ENCODE measurements around the gene ESPL1. TPM values are rescaled to one million over a fixed set of nuclear protein-coding genes. Genes with fewer than 3 reads are reported as not detected.
A peak's percentile ranks its signal among the peaks of the same experiment; 100 is the strongest.

Gene ESPL1
- total and polyA plus RNA-seq, 2 of the 13 experiments (the other 11 are each of a cell fraction or from before 2014, with no cell fraction given), result 5.8 to 11.5 TPM

DNA sequence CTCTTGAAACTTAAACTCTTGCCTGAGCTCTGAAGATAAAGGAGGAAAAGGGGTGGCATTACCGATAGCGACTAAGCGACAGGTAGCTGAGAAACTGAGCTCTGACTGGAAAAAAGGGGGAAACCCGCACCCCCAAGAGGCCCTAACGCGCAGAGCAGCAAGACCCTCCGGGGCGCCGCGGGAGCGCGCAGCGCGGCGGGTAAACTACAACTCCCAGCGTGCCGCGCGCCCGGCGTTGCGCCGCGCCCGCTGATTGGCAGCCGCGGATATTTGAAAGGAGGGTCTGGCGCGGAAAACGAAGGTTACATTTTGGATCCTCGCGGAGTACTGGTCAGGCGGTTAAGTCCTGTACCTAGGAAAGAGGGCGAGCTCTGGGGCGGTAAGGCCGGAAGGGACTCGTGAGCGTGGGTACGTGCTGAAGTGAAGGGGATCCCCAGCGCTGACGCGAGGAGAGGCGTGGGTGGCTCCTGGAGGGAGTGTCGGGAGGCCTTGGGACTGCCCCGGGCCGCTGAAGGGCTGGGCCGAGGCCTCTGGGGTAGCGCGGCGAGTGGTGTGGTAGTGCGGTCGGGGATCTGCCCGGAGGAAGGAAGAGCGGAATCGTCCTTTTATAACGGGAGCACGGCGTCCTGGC is at the start of gene ESPL1 (continued):
- no peak for TF ChIP-seq ZNF709 (CRISPR knock-in tag; IDR thresholded peaks at IDR 0.05)
- no peak for TF ChIP-seq SETDB1 (CRISPR knock-in tag; IDR thresholded peaks at IDR 0.05; ENCODE audit: borderline replicate concordance)
- TF ChIP-seq EED (CRISPR knock-in tag; IDR thresholded peaks at IDR 0.05), result no peak
- no peak for TF ChIP-seq BRCA1 (CRISPR knock-in tag; IDR thresholded peaks at IDR 0.05)
- TF ChIP-seq TIGD3 (CRISPR knock-in tag; IDR thresholded peaks at IDR 0.05; ENCODE audit: borderline replicate concordance), result peak; percentile 62; the same call in 1 of the 2 replicates
- no peak for TF ChIP-seq ZNF274 (CRISPR knock-in tag; IDR thresholded peaks at IDR 0.05)
- TF ChIP-seq NR0B2 (CRISPR knock-in tag; IDR thresholded peaks at IDR 0.05), result no peak; the same call in 1 of the 2 replicates
- no peak; the same call in 1 of the 2 replicates for TF ChIP-seq ZNF788 (CRISPR knock-in tag; IDR thresholded peaks at IDR 0.05; ENCODE audit: borderline replicate concordance)
- TF ChIP-seq NFKBIZ (CRISPR knock-in tag; IDR thresholded peaks at IDR 0.05), result no peak
- TF ChIP-seq, protein P1, sequence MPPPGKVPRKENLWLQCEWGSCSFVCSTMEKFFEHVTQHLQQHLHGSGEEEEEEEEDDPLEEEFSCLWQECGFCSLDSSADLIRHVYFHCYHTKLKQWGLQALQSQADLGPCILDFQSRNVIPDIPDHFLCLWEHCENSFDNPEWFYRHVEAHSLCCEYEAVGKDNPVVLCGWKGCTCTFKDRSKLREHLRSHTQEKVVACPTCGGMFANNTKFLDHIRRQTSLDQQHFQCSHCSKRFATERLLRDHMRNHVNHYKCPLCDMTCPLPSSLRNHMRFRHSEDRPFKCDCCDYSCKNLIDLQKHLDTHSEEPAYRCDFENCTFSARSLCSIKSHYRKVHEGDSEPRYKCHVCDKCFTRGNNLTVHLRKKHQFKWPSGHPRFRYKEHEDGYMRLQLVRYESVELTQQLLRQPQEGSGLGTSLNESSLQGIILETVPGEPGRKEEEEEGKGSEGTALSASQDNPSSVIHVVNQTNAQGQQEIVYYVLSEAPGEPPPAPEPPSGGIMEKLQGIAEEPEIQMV (CRISPR knock-in tag; IDR thresholded peaks at IDR 0.05; ENCODE audit: low read depth), result no peak
- TF ChIP-seq ZNF773 (CRISPR knock-in tag; IDR thresholded peaks at IDR 0.05; ENCODE audit: borderline replicate concordance), result no peak
- no peak for TF ChIP-seq NPAS2 (CRISPR knock-in tag; IDR thresholded peaks at IDR 0.05; ENCODE audit: borderline replicate concordance)
- no peak for TF ChIP-seq TRIM22 (IDR thresholded peaks at IDR 0.05)
- 0 out of 2 replicates have a peak, but pooled peaks have one; percentile 61 for TF ChIP-seq ZNF607 (CRISPR knock-in tag; IDR thresholded peaks at IDR 0.05; ENCODE audit: borderline replicate concordance)
- TF ChIP-seq, protein P2, sequence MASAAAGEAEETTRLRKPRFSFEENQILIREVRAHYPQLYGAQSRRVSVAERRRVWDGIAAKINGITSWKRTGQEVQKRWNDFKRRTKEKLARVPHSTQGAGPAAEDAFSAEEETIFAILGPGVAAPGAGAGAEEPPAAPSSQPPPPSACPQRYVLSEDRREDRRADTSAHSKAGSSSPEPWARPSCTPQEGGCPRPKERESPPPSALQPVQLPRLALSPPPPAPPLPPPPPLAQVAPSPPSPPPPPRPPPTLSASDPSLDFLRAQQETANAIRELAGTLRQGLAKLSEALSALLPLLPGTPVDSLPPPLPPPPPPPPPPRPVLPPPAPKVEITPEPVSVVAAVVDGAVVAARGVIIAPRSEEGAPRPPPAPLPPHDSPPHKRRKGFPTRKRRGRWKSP (CRISPR knock-in tag; IDR thresholded peaks at IDR 0.05), result peak; percentile 91
- TF ChIP-seq NRL (CRISPR knock-in tag; IDR thresholded peaks at IDR 0.05; ENCODE audit: borderline replicate concordance), result peak; percentile 39; the same call in 1 of the 2 replicates
- peak; percentile 43; the same call in 1 of the 2 replicates for TF ChIP-seq MZF1 (CRISPR knock-in tag; IDR thresholded peaks at IDR 0.05; ENCODE audit: borderline replicate concordance)
- no peak for TF ChIP-seq SMAD9 (CRISPR knock-in tag; IDR thresholded peaks at IDR 0.05)
- no peak for TF ChIP-seq SRSF4 (IDR thresholded peaks at IDR 0.05; ENCODE audit: low read depth, low read length, poor library complexity, severe bottlenecking)
- TF ChIP-seq, protein P3, sequence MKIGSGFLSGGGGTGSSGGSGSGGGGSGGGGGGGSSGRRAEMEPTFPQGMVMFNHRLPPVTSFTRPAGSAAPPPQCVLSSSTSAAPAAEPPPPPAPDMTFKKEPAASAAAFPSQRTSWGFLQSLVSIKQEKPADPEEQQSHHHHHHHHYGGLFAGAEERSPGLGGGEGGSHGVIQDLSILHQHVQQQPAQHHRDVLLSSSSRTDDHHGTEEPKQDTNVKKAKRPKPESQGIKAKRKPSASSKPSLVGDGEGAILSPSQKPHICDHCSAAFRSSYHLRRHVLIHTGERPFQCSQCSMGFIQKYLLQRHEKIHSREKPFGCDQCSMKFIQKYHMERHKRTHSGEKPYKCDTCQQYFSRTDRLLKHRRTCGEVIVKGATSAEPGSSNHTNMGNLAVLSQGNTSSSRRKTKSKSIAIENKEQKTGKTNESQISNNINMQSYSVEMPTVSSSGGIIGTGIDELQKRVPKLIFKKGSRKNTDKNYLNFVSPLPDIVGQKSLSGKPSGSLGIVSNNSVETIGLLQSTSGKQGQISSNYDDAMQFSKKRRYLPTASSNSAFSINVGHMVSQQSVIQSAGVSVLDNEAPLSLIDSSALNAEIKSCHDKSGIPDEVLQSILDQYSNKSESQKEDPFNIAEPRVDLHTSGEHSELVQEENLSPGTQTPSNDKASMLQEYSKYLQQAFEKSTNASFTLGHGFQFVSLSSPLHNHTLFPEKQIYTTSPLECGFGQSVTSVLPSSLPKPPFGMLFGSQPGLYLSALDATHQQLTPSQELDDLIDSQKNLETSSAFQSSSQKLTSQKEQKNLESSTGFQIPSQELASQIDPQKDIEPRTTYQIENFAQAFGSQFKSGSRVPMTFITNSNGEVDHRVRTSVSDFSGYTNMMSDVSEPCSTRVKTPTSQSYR (CRISPR knock-in tag; IDR thresholded peaks at IDR 0.05; ENCODE audit: borderline replicate concordance), result no peak

Data from HepG2 (cell line).